HUES6 (cell line): ENCODE measurements around the gene WDR54.

Source experiments
- H3K27ac ChIP-seq: 2 replicates; pipeline ENCODE4 v1.7.0; 2013; ENCODE audit warnings: low read depth, mild to moderate bottlenecking, low read length, inconsistent platforms
- H3K27me3 ChIP-seq: 2 replicates; pipeline ENCODE4 v1.6.1; 2013; ENCODE audit warnings: low read length; ENCODE audit not compliant: control insufficient read depth, insufficient read depth
- H3K36me3 ChIP-seq: 2 replicates; pipeline ENCODE4 v1.6.1; 2013; ENCODE audit warnings: low read length; ENCODE audit not compliant: control insufficient read depth, insufficient read depth
- H3K4me1 ChIP-seq: 2 replicates; pipeline ENCODE4 v1.6.1; 2013; ENCODE audit warnings: low read length; ENCODE audit not compliant: control insufficient read depth, insufficient read depth
- H3K4me3 ChIP-seq: 2 replicates; pipeline ENCODE4 v1.5.1; 2013; ENCODE audit warnings: low read depth, low read length
- H3K9ac ChIP-seq: one replicate; pipeline ENCODE4 v1.6.1; 2013; ENCODE audit warnings: mild to moderate bottlenecking, low read length
- H3K9me3 ChIP-seq: 2 replicates; pipeline ENCODE4 v1.6.1; 2013; ENCODE audit warnings: low read depth, low read length; ENCODE audit not compliant: control insufficient read depth, insufficient read depth

The WDR54 gene

DNA sequence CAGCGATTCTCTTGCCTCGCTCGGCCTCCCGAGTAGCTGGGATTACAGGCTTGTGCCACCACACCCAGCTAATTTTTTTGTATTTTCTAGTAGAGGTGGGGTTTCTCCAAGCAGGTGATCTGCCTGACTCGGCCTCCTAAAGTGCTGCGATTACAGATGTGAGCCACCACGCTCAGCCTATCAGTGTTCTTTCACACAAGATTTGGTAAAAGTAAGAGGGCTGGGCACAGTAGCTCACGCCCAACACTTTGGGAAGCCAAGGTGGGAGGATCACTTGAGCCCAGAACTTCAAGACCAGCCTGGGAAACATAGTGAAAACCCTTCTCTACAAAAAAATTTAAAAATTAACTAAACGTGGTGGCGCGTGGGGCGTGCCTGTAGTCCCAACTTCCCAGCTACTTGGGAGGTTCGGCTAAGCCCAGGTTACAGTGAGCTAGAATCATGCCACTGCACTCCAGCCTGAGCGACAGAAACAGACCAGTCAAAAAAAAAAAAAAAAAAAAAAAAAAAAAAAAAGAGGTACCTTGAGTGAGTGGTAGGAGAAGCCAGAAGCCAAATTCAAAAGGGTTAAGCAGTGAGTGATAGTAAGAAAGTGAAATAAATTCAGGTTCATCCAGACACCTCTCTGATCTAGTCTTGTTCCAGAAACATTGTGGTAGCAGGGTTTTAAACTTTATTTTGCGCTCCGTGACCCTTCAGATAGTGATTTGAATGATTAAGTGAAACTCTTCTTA lies 50.0 kb downstream of the WDR54 start:
- no peak overlapping the region for H3K27ac ChIP-seq
- no peaks in the 10 kb centered on the region for H3K27me3 ChIP-seq
- H3K4me1 ChIP-seq: no peaks in the 10 kb centered on the region
- H3K36me3 ChIP-seq: peaks cover 15% of the 10 kb centered on the region
- peak overlapping the region; percentile 86 for H3K4me3 ChIP-seq
- peak overlapping the region; percentile 89 for H3K9ac ChIP-seq
- no peaks in the 10 kb centered on the region for H3K9me3 ChIP-seq

DNA sequence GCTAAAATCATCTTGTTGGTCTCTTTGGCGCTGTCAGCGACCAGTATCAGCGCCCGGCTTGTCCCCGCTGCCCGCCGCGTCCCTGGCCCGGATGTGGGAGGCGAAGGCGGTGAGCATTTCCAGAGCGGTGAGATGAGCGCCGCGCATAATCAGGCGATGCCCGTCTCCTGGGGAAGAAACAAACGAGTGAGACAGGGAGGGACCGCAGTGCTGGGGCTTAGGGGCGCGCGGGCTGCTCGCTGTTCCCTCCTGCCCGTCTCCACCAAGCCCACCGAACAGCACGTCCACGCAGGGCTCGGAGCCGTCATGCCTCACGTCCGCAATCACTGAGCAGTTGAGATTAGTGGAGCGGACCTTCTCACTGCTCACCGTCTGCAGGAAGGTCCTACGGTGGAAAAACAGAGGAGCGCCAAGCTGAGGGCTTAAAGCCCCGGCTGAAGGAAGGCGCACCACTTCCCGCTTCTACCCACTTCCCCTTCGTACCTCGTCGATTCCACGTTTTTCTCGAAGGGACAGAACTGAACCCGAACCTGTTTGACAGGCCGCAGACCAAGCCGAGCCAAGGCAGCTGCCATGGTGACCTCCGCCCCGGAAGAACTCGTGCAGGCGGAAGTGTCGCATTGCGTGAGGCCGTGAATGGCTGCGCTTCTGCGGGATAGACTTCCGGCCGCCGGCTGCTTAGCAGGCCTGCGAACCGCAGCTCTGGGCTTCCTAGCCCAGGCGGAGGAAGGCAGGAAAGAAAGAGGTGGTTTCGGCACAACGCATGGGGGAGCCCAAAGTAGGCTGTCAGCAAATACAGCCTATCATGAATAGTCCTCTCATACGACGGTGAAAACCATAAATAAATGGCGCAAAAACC lies 50.8 kb downstream of the WDR54 start, which contains the start of gene MRPL53:
MRPL53 (minus strand) TSS at position 595 of the 859 bp plus-strand sequence; CDS start at position 575, 20 bp downstream.
- peak within 1 kb of the TSS; percentile 12 for H3K27ac ChIP-seq
- H3K9me3 ChIP-seq: no peaks in the 10 kb centered on the region
- no peaks in the 10 kb centered on the region for H3K4me1 ChIP-seq
- no peaks in the 10 kb centered on the region for H3K27me3 ChIP-seq
- peak within 1 kb of the TSS; percentile 86 for H3K4me3 ChIP-seq
- peak within 1 kb of the TSS; percentile 89 for H3K9ac ChIP-seq
- H3K36me3 ChIP-seq: peaks cover 17% of the 10 kb centered on the region

DNA sequence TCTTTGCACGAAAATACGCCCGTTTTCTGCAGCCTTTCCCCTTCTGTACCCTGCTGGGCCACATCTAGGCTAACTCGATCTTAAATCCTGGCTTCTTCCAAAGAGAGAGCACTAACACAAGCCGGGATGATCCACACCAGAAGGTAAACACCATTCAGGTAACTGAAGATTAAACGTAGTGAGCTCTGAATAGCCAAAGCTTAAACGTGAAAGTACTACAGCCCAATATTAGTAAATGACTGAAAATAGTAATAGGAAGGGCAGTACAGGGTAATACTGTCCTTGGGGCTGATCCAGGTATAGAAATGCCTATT lies 51.4 kb downstream of the WDR54 start:
- Histone ChIP-seq H3K27ac (peak overlapping the region; percentile 12), H3K36me3 (peaks cover 21% of the 10 kb centered on the region), H3K9me3 (no peaks in the 10 kb centered on the region), H3K9ac (peak overlapping the region; percentile 89), H3K4me3 (peak overlapping the region; percentile 86), H3K27me3 (no peaks in the 10 kb centered on the region), H3K4me1 (no peaks in the 10 kb centered on the region)

DNA sequence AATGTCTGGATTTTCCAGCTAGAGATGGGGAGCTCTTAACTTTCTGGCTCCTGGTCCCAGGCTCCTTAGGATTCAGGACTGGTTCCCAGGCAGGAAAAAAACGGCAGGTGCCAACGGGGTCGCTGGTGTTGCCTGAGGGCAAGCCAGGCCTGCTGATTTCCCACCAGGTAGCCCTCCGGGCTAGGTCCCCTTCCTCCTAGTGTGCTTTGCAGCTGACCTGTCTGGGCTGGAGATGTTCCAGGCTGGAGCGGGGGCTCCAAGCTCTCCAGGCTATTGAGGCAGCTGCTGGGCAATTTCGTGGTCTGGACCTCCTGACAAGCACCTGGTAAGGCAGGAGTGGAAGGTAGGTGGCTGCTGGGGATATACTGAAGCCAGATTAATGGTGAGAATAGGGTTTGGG lies 53.0 kb downstream of the WDR54 start:
- peaks cover 21% of the 10 kb centered on the region for H3K36me3 ChIP-seq
- H3K9ac ChIP-seq: no peak overlapping the region
- H3K27ac ChIP-seq: no peak overlapping the region

DNA sequence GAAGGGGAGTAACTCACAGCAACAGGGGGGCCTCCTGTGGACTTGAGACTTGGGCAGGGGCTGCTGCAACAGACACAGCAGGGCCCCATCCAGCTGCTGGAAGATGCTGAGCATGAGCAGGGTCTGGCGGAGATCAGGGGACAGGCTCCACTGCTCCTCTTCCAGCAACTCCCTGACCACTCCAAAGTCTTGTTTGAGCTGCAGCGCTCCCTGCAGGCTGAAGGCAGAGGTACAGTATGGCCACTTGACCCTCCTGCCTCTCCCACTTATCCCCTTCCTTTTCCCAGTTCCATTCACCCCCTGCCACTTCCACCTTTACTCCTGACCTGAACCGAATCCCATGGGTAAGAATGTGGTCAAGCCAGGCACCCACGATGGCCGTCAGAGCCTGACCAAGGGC lies 53.4 kb downstream of the WDR54 start:
- H3K27me3 ChIP-seq: no peaks in the 10 kb centered on the region
- H3K9ac ChIP-seq: no peak overlapping the region
- H3K4me1 ChIP-seq: no peaks in the 10 kb centered on the region
- no peaks in the 10 kb centered on the region for H3K9me3 ChIP-seq
- no peak overlapping the region for H3K4me3 ChIP-seq
- peaks cover 24% of the 10 kb centered on the region for H3K36me3 ChIP-seq
- no peak overlapping the region for H3K27ac ChIP-seq

More for the DNA sequence above, 53.0 kb downstream of the WDR54 start:
- H3K27me3 ChIP-seq: no peaks in the 10 kb centered on the region
- no peaks in the 10 kb centered on the region for H3K9me3 ChIP-seq
- no peak overlapping the region for H3K4me3 ChIP-seq
- no peaks in the 10 kb centered on the region for H3K4me1 ChIP-seq
